Suppressor macrophage (primary cell): ENCODE results near the gene CFAP300.

ENCODE experiments used
- DNase-seq, 4 experiments: peaks; one replicate each; pipeline ENCODE4 v3.0.0-alpha.2; 2020 to 2022
- total RNA-seq, 17 experiments: gene quantifications; one replicate each; lab custom pipeline; 2026; ENCODE audit warnings: mixed read lengths in 6 of 17, inconsistent platforms in 3 of 17; lab: John Stamatoyannopoulos, UW

Gene CFAP300
- total RNA-seq = 0 to 1.3 (median 0) reads per million in 17 experiments

- DNase-seq = peak in 2 of 4 experiments; percentile 0 to 2
These were observed at the start of gene CFAP300 for GRCh38 chr11:102047305-102047924. Gene CFAP300 (plus strand): TSS chr11:102047437. CDS start chr11:102047471, 34 bp downstream.

GRCh38 chr11:102001657-102002338 lies 45.4 kb upstream of the CFAP300 start:
- no peak for DNase-seq

DNA sequence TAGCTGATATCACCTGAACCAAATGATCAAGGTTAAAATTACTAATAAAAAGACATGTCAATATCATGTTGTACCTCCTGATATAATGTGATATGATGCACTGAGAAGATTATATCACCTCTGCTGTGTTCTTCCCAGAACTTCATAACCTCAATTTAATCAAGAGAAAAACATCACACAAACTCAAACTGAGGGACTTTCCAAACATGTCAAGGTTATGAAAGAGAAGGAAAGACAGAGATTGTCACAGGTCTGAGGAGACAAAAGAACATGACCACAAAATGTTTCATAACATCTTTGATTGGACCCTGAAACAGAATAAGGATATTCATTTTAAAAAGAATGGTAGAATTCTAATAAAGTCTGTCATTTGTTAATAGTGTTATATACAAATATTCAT lies 43.0 kb upstream of the CFAP300 start:
- DNase-seq = no peak

DNA sequence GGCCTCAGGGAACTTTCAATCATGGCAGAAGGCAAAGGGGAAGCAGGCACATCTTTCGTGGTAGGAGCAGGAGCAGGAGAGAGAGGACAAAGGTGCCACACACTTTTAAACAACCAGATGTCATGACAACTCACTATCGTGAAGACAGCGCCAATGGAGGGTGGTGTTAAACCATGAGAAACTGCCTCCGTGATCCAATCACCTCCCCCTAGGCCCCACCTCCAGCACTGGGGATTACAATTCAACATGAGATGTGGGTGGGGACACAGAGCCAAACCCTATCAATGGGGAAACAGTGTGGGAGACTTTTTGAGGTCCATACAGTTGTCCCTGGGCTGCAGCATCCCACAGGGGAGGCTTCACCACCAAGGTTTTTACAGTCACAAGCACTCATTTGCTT lies 41.9 kb upstream of the CFAP300 start:
- no peak for DNase-seq

DNA sequence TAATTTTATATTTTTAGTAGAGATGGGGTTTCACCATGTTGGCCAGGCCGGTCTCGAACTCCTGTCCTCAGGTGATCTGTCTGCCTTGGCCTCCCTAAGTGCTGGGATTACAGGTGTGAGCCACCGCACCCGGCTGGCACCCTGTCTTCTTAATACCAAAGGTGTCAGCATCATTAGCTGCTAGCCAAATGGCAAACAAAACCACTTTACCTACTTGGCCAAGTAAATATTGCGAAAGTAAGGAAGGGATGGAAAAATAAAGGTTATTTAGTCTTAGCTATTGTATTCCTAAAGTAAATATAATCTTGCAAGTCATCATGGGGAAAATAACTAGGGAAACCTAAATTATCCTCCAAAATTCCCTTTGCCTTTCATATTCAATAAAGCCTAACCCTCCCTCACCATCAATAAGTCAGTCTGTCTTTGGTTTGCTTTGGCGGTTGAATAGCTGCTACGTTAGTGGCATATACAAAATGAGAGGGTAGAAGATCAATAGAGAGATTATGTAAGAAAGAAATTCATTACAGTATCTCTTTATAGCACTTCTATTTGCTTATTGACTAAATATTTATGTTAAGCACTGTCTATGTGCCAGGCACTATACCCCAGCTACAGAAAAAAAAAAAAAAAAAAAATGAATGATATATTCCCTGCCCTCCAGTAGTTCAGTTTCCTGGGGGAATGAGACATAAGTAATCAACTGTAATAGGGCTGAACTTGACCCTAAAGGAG lies 40.2 kb upstream of the CFAP300 start:
- no peak for DNase-seq

DNA sequence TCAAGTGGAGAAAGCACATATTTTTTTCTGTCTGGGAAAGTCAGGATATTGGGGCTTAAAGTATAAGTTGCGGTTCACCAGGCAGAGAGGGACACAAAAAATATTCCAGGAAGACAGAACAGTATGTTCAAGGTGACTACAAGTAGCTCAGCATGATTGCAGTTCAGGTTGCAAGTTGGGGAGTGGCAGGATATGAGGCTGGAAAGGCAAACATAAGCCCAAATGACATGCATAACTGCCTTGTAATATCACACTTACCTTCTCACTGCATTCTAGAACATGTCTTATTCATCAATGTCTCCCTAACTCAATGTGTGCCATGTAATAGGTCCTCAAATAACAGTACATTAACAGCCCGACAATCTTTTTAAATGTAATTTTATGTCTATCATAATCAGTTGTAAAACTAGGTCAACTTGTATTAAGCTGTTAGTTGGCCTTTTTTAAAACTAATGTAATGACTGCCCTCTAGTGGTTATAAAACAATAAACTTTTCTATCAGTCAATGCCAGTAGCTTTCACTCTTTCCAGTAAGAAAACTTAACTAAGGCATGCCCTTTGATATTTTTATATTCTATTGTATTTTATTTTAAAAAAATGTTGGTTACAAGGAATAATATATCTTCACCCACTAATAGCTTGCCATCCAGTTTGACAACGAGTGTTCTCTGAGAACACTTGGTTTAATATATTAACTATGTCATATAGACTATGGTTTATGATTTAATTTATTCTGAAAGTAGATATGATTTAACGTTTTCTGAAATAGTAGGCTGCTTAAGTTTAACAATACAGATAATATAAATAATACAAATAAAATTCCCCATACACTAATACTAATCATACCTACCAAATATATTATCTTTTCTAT lies 39.4 kb upstream of the CFAP300 start:
- DNase-seq = peak in 3 of 4 experiments; percentile 2 to 71 (median 59)

GRCh38 chr11:102010776-102011494 lies 36.3 kb upstream of the CFAP300 start:
- no peak for DNase-seq

DNA sequence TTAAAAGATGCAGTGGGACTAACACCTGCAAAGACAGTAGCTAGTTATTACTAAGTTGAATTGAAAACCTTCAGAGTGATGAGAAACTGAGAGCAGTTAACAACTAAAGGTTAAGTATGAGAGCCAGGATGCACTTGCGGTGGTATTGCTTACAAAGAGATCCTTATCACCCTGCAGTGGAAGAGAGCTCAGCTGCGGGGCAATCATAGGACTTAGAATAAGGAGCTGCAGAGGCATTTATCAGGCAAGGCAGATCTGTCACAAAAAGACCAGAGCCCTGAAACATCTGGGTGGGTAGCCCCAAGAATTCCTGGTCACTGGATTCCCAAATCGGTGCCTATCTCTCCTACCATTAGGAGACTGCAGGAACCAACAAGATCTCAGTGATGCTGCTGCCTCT lies 34.3 kb upstream of the CFAP300 start:
- DNase-seq = no peak

- DNase-seq = no peak
These were observed 32.5 kb upstream of the CFAP300 start for GRCh38 chr11:102014756-102015155.

DNA sequence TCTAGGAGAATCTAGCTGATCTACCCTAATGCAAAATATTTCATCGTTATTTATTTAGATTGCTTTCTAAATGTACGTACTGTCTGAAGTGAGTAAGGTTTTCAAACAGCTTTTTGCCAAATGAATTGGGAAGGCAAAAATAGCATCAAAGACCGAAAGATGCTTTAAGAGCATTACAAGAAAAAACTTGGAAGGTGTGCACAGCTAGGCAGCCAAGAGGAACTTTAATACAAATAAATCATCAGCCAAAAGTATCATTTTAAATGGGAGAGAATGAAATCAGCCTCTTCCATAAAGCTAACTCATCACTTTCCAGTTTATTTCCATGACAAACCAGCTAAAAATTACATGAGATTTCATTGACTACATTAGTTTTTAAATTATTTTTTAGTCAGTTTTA lies 30.2 kb upstream of the CFAP300 start:
- DNase-seq = no peak

GRCh38 chr11:102026217-102026616 lies 21.0 kb upstream of the CFAP300 start:
- no peak for DNase-seq

DNA sequence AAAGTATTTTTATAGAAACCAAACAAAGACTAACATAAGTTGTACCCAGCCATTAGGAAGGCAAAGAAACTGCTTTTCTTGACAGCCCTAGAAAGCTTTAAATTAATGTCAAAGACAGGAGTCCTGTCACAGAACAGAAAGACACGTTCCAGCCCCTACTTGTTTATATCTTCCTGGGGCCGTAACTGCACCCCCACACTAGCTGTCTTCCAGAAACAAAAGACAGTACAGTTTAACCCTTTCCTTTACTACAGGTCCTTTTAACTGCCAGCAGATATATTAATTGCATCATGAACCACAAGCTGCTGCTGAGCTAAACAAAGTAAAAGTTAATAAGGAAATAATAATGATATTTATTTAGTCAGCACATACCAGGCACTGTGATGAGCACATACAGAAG lies 20.3 kb upstream of the CFAP300 start:
- DNase-seq = no peak

DNA sequence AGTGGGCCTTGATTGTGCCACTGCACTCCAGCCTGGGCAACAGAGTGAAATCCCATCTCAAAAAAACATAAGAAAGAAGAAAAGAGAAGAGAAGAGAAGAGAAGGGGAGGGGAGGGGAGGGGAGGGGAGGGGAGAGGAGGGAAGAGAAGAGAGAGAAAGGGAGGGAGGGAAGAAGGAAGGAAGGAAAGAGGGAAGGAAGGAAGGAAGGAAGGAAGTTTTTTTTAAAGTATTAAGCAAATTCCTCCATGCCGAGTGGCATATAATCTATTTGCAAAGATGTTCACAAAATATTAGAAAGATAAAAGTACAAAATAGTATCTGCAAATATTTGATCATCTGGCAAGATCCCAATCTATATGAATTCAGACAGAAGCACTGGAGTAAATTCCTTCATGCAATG lies 10.5 kb upstream of the CFAP300 start:
- DNase-seq = no peak

GRCh38 chr11:102046841-102047240 lies 396 bp upstream of the CFAP300 start:
- no peak for DNase-seq

DNA sequence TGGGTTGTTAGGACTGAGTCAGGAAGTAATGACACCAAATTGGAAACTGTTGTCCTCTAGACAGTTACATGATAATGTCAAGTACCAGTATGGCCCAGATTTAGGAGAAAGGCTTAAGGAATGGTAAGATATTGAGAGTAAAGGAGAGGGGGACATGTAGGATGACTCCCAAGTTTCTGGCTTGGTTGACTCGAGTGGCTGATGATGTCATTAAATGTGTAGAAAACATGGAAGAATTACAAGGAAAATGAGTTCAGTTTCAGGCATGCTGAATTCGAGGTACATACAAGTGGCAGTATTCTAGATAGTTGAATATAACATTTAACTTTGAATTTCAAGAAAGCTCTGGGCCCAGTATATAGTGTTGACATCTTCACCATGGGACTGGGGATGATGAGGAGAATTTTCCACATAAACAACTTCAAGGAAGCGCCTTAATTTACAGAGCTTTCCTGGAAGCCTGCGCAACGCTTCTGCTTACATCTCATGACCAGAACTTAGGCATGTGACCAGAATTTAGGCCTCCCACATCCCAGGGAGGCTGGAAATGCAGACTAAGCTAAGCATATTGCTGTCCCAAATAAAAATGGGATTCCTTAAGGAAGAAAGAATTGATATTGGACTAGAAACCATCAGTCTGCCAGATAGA lies 3.8 kb downstream of the CFAP300 start:
- no peak for DNase-seq

GRCh38 chr11:102061276-102061675 lies 14.0 kb downstream of the CFAP300 start:
- DNase-seq = peak in 1 of 4 experiments; percentile 1

- no peak for DNase-seq
These were observed 14.9 kb downstream of the CFAP300 start for GRCh38 chr11:102062106-102062505.

GRCh38 chr11:102064316-102064715 lies 17.1 kb downstream of the CFAP300 start:
- no peak for DNase-seq

- no peak for DNase-seq
These were observed 23.5 kb downstream of the CFAP300 start for GRCh38 chr11:102070766-102071165.

GRCh38 chr11:102071497-102072472 lies 24.5 kb downstream of the CFAP300 start:
- DNase-seq = no peak
